Neural cell (in vitro differentiated cells): ENCODE data around the gene ANKK1.

ENCODE experiments used
- CTCF ChIP-seq: fragments of 450-650 bp; IDR thresholded peaks from 2 replicates; pipeline ENCODE4 v1.5.1; 2014; ENCODE audit warnings: antibody characterized with exemption, mild to moderate bottlenecking, moderate library complexity; ENCODE audit not compliant: poor library complexity, severe bottlenecking
- EP300 ChIP-seq: fragments of 450-650 bp; conservative IDR thresholded peaks from 2 replicates; pipeline ENCODE4 v1.6.1; 2014; ENCODE audit warnings: antibody characterized with exemption, mild to moderate bottlenecking, moderate library complexity; ENCODE audit not compliant: poor library complexity, severe bottlenecking
- MXI1 ChIP-seq: fragments of 450-650 bp; conservative IDR thresholded peaks from 2 replicates; pipeline ENCODE4 v1.6.1; 2014; ENCODE audit warnings: antibody characterized with exemption, mild to moderate bottlenecking; ENCODE audit not compliant: poor library complexity, severe bottlenecking
- POLR2AphosphoS5 ChIP-seq: IDR thresholded peaks from 2 replicates; pipeline ENCODE4 v1.6.1; 2012
- SMC3 ChIP-seq: fragments of 450-650 bp; conservative IDR thresholded peaks from 2 replicates; pipeline ENCODE4 v1.6.1; 2014; ENCODE audit warnings: antibody characterized with exemption, mild to moderate bottlenecking, moderate library complexity; ENCODE audit not compliant: poor library complexity

- TF ChIP-seq CTCF: no peak
- TF ChIP-seq MXI1: no peak
- no peak for TF ChIP-seq EP300
- TF ChIP-seq POLR2AphosphoS5: no peak
- TF ChIP-seq SMC3: no peak
Measured at GRCh38 chr11:113378692-113379091, 8.9 kb upstream of the ANKK1 start.
